OCI-LY7 (cell line): ENCODE results near the gene KCNAB2. TPM values are rescaled to one million over a fixed set of nuclear protein-coding genes. Genes with fewer than 3 reads are reported as not detected.

Source experiments
- BruUV-seq: library from RNA; stranded (reverse); fragments of 400-500 nt; replicated peaks from 2 replicates; lab custom pipeline; 2021; lab: Mats Ljungman, UMichigan
- CTCF ChIA-PET: fragments of 300-600 bp; sonication (Branson Sonifier 250); formaldehyde crosslinking; loops from one replicate; lab custom pipeline; 2022; ENCODE audit warnings: antibody characterized with exemption; ENCODE audit not compliant: unreplicated experiment; lab: Charles Lee
- POLR2A ChIA-PET: fragments of 300-600 bp; sonication (Branson Sonifier 250); formaldehyde crosslinking; loops from one replicate; lab custom pipeline; 2022; ENCODE audit warnings: antibody characterized with exemption; lab: Charles Lee
- DNase-seq: peaks from one replicate; pipeline ENCODE4 v3.0.0-alpha.2; 2015; ENCODE audit warnings: low spot score
- H2AFZ ChIP-seq: fragments of 200-600 bp; sonication (generic), shearing (Covaris generic); 2 replicates; pipeline ENCODE4 v1.6.1; 2014; ENCODE audit warnings: mild to moderate bottlenecking, antibody characterized with exemption, low read length, moderate library complexity
- H3K27ac ChIP-seq: fragments of 200-600 bp; sonication (generic); 2 replicates; pipeline ENCODE4 v1.5.1; 2014; ENCODE audit warnings: mixed run types, low read depth, mild to moderate bottlenecking, moderate library complexity, low read length, inconsistent platforms; ENCODE audit not compliant: poor library complexity, severe bottlenecking
- H3K36me3 ChIP-seq: fragments of 200-600 bp; sonication (generic); 2 replicates; pipeline ENCODE4 v1.6.1; 2014; ENCODE audit warnings: mild to moderate bottlenecking, antibody characterized with exemption, low read length, moderate library complexity, mixed read lengths; ENCODE audit not compliant: insufficient read depth
- H3K4me1 ChIP-seq: fragments of 200-600 bp; sonication (generic); 2 replicates; pipeline ENCODE4 v1.5.1; 2014; ENCODE audit warnings: mild to moderate bottlenecking, low read length; ENCODE audit not compliant: insufficient read depth, poor library complexity, severe bottlenecking
- H3K4me2 ChIP-seq: fragments of 200-600 bp; sonication (generic); 2 replicates; pipeline ENCODE4 v1.6.1; 2014; ENCODE audit warnings: mild to moderate bottlenecking, low read length
- H3K4me3 ChIP-seq: fragments of 200-600 bp; sonication (generic); 2 replicates; pipeline ENCODE4 v1.5.1; 2014; ENCODE audit warnings: mild to moderate bottlenecking, low read depth, low read length; ENCODE audit not compliant: poor library complexity, severe bottlenecking
- H3K79me2 ChIP-seq: fragments of 200-600 bp; sonication (generic); 2 replicates; pipeline ENCODE4 v1.6.1; 2016; ENCODE audit warnings: low read depth, mild to moderate bottlenecking, low read length, moderate library complexity, mixed read lengths; ENCODE audit not compliant: insufficient read depth
- H3K9me2 ChIP-seq: fragments of 200-600 bp; sonication (generic); 2 replicates; pipeline ENCODE4 v1.6.1; 2016; ENCODE audit warnings: mild to moderate bottlenecking, low read length, mixed read lengths; ENCODE audit not compliant: insufficient read depth
- H3K9me3 ChIP-seq: fragments of 200-600 bp; sonication (generic); 2 replicates; pipeline ENCODE4 v1.6.1; 2014; ENCODE audit warnings: mild to moderate bottlenecking, mixed run types, low read length, mixed read lengths
- H4K20me1 ChIP-seq: fragments of 200-600 bp; sonication (generic); 2 replicates; pipeline ENCODE4 v1.6.1; 2014; ENCODE audit warnings: mild to moderate bottlenecking, antibody characterized with exemption, low read length, moderate library complexity, mixed read lengths; ENCODE audit not compliant: insufficient read depth
- CTCF ChIP-seq: fragments of 200-600 bp; sonication (generic); conservative IDR thresholded peaks from 2 replicates; pipeline ENCODE4 v1.5.1; 2014; ENCODE audit warnings: mild to moderate bottlenecking, antibody characterized with exemption, low read length, moderate library complexity, mixed read lengths
- EZH2phosphoT487 ChIP-seq: fragments of 200-600 bp; sonication (generic); IDR thresholded peaks from 2 replicates; pipeline ENCODE4 v1.6.1; 2018; ENCODE audit warnings: low read depth, borderline replicate concordance, mild to moderate bottlenecking, mixed run types, antibody characterized with exemption, low read length, moderate library complexity, mixed read lengths
- intact Hi-C: fragments of 100-400 bp; cut with micrococcal nuclease; formaldehyde crosslinking; loops from one replicate; pipeline ENCODE4 v1.10.0; 2022; ENCODE audit not compliant: unreplicated experiment
- total RNA-seq, 2 experiments: library from RNA; depleted of rRNA in 1 of 2; stranded (reverse); fragments of >200 nt in 1 of 2; shearing (Covaris generic) in 1 of 2; gene quantifications; 2 replicates each; pipeline ENCODE4 v1.2.3, GENCODE V29; 2014 to 2022

KCNAB2 gene
- total RNA-seq, 2 experiments from 2014 or later, result 46.7 to 133 TPM

GRCh38 chr1:6103854-6104530 lies 58.3 kb downstream of the KCNAB2 start:
- no peaks in the 10 kb centered on the region for H3K79me2 ChIP-seq
- DNase-seq, result no peak
- H3K9me3 ChIP-seq, result no peaks in the 10 kb centered on the region
- ChIA-PET CTCF (no interaction called here), POLR2A (no interaction called here)
- no peaks in the 10 kb centered on the region for H3K9me2 ChIP-seq
- intact Hi-C loops, result loop anchor here (10.0 kb wide), 1 partner anchor 141 kb away; the partner anchor contains the start of gene HES3
- TF ChIP-seq EZH2phosphoT487 (no peak), CTCF (no peak)
- H3K4me3 ChIP-seq, result no peak overlapping the region
- no peak overlapping the region for H2AFZ ChIP-seq
- no peaks in the 10 kb centered on the region for H3K4me1 ChIP-seq
- no TSS peak for BruUV-seq
- H3K4me2 ChIP-seq, result no peak overlapping the region
- H3K36me3 ChIP-seq, result no peaks in the 10 kb centered on the region
- H3K27ac ChIP-seq, result no peak overlapping the region
- no peaks in the 10 kb centered on the region for H4K20me1 ChIP-seq

- Histone ChIP-seq H3K79me2 (no peaks in the 10 kb centered on the region), H3K27ac (no peak overlapping the region), H3K4me3 (no peak overlapping the region), H3K36me3 (no peaks in the 10 kb centered on the region), H3K4me2 (no peak overlapping the region), H3K9me2 (no peaks in the 10 kb centered on the region), H3K4me1 (no peaks in the 10 kb centered on the region), H3K9me3 (no peaks in the 10 kb centered on the region), H2AFZ (no peak overlapping the region), H4K20me1 (no peaks in the 10 kb centered on the region)
- BruUV-seq, result no TSS peak
- no peak for DNase-seq
- TF ChIP-seq CTCF (no peak), EZH2phosphoT487 (no peak)
- intact Hi-C loops, result loop anchor here (1.0 to 10.0 kb wide), 2 partner anchors 67 to 140 kb away; partner anchors contain the start of gene HES3
- CTCF ChIA-PET, result interaction anchor here (0.6 kb wide), 1 partner anchor 319 kb away, joined by 4 read pairs; no protein-coding TSS in a partner anchor
- POLR2A ChIA-PET, result no interaction called here
These were observed 58.9 kb downstream of the KCNAB2 start for GRCh38 chr1:6104631-6105030.

- intact Hi-C loops, result loop anchor here (1.0 to 10.0 kb wide), 2 partner anchors 66 to 140 kb away; partner anchors contain the start of gene HES3
- ChIA-PET CTCF (interaction anchor here (0.6 kb wide), 1 partner anchor 318 kb away, joined by 4 read pairs; no protein-coding TSS in a partner anchor), POLR2A (no interaction called here)
- no peaks in the 10 kb centered on the region for H3K4me1 ChIP-seq
- H3K27ac ChIP-seq, result no peak overlapping the region
- H2AFZ ChIP-seq, result no peak overlapping the region
- no peaks in the 10 kb centered on the region for H4K20me1 ChIP-seq
- no TSS peak for BruUV-seq
- H3K79me2 ChIP-seq, result no peaks in the 10 kb centered on the region
- H3K9me2 ChIP-seq, result no peaks in the 10 kb centered on the region
- H3K9me3 ChIP-seq, result no peaks in the 10 kb centered on the region
- H3K36me3 ChIP-seq, result no peaks in the 10 kb centered on the region
- DNase-seq, result peak; percentile 16
- H3K4me2 ChIP-seq, result no peak overlapping the region
- H3K4me3 ChIP-seq, result no peak overlapping the region
- peak; percentile 45 for TF ChIP-seq CTCF
- no peak for TF ChIP-seq EZH2phosphoT487
These were observed 59.6 kb downstream of the KCNAB2 start for GRCh38 chr1:6105218-6105679.
